Right atrium auricular region (tissue), 2 donors: Measurements from ENCODE around the gene VPS26B. TPM values are rescaled to one million over a fixed set of nuclear protein-coding genes. Genes with fewer than 3 reads are reported as not detected.

ENCODE experiments used
- DNase-seq: peaks from one replicate; pipeline ENCODE4 v3.0.0-alpha.2; 2019; ENCODE audit warnings: low spot score
- H3K27ac ChIP-seq, 2 donors: fragments of 200-600 bp; sonication (generic); 1 replicate in 1 of 2; 2 replicates in 1 of 2; pipeline ENCODE4 v1.5.1; 2016 to 2019
- H3K27me3 ChIP-seq, 2 donors: fragments of 200-600 bp; sonication (generic); one replicate each; pipeline versions ENCODE4 v1.5.1 to v1.6.0; 2017 to 2019
- H3K36me3 ChIP-seq: fragments of 200-600 bp; sonication (generic); one replicate; pipeline ENCODE4 v1.5.1; 2016
- H3K4me1 ChIP-seq, 2 donors: fragments of 200-600 bp; sonication (generic); one replicate each; pipeline versions ENCODE4 v1.5.1 to v1.6.0; 2017 to 2019
- H3K4me3 ChIP-seq, 2 donors: fragments of 200-600 bp; sonication (generic); 1 replicate in 1 of 2; 2 replicates in 1 of 2; pipeline ENCODE4 v1.5.1; 2017 to 2019; ENCODE audit warnings: mild to moderate bottlenecking in 1 of 2, moderate library complexity in 1 of 2
- H3K9me3 ChIP-seq, 2 donors: fragments of 200-600 bp; sonication (generic); one replicate each; pipeline ENCODE4 v1.5.1; 2019
- total RNA-seq, 2 donors: library from RNA; depleted of rRNA; stranded (reverse); fragments of >200 nt; gene quantifications; one replicate each; pipeline ENCODE4 v1.1.0, GENCODE V29; 2016
- TF ChIP-seq, protein P1 (sequence below), 2 donors: fragments of 200-600 bp; sonication (generic); IDR thresholded peaks; one replicate each; pipeline ENCODE4 v1.5.1; 2019; ENCODE audit warnings: antibody characterized with exemption in 2 of 2

The VPS26B gene
- total RNA-seq, 2 donors from 2014 or later: 24.9 to 25.1 TPM

DNA sequence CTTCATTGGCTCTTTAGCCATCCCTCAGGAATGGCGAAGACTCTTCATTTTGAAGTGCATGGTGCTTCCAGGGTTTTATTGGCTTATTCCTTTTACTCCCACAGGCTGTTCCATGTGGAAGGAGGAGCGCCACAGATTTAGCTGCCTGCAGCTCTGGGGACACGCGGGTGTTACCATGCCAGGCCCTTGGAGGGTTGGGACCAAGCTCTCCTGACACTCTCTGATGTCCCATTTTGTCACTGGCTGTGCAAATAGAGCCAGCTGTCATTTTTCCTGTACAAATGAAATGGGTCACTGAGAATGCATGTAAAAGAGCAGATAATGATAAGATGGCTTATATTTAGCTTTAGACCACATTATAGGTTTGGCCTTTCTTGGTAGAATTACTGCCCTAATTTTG lies 19.4 kb downstream of the VPS26B start:
- Histone ChIP-seq H3K36me3 (peaks cover 92% of the 10 kb centered on the region), H3K9me3 (no peaks in the 10 kb centered on the region), H3K27ac (no peak overlapping the region), H3K27me3 (no peaks in the 10 kb centered on the region), H3K4me3 (no peak overlapping the region), H3K4me1 (no peaks in the 10 kb centered on the region)
- TF ChIP-seq, protein P1, sequence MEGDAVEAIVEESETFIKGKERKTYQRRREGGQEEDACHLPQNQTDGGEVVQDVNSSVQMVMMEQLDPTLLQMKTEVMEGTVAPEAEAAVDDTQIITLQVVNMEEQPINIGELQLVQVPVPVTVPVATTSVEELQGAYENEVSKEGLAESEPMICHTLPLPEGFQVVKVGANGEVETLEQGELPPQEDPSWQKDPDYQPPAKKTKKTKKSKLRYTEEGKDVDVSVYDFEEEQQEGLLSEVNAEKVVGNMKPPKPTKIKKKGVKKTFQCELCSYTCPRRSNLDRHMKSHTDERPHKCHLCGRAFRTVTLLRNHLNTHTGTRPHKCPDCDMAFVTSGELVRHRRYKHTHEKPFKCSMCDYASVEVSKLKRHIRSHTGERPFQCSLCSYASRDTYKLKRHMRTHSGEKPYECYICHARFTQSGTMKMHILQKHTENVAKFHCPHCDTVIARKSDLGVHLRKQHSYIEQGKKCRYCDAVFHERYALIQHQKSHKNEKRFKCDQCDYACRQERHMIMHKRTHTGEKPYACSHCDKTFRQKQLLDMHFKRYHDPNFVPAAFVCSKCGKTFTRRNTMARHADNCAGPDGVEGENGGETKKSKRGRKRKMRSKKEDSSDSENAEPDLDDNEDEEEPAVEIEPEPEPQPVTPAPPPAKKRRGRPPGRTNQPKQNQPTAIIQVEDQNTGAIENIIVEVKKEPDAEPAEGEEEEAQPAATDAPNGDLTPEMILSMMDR (IDR thresholded peaks at IDR 0.05): no peak
- no peak for DNase-seq

DNA sequence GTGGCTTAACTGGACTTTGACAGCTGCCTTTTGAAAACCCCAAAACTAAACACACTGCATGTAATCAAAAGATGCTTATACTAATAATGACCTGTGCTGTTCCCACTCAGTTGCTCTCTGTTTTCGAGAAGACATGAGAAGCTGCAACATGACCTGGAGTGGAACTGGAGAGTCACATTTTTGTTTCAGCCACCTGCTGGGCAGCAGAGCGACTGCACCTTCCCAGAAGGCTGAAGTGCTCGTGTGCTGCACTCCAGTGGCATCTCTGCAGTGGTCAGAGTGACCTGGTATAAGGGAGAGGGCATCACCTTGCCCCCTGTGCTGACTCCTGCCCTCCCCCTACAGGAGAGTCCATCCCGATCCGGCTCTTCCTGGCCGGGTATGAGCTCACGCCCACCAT lies 20.1 kb downstream of the VPS26B start:
- peaks cover 95% of the 10 kb centered on the region for H3K36me3 ChIP-seq
- no peak for DNase-seq
- H3K9me3 ChIP-seq: no peaks in the 10 kb centered on the region
- TF ChIP-seq, protein P1 (IDR thresholded peaks at IDR 0.05): peak; percentile 17 to 50
- no peak overlapping the region for H3K27ac ChIP-seq
- no peaks in the 10 kb centered on the region for H3K27me3 ChIP-seq
- H3K4me3 ChIP-seq: no peak overlapping the region
- H3K4me1 ChIP-seq: no peaks in the 10 kb centered on the region

DNA sequence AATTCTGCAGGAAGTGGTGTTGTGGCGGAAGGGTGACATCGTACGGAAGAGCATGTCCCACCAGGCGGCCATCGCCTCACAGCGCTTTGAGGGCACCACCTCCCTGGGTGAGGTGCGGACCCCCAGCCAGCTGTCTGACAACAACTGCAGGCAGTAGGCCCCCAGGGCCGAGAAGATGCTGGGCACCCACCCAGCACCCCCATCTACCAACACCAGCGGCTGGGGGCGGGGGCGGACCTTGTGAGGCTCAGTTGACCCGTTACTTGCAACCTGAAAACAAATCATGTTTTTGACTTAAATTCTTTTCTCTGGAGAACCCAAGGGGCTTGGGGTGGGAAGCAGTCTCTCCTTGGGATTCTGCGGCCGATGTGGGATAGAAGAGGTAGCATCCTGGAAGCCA lies 21.0 kb downstream of the VPS26B start:
- TF ChIP-seq, protein P1 (IDR thresholded peaks at IDR 0.05): no peak

DNA sequence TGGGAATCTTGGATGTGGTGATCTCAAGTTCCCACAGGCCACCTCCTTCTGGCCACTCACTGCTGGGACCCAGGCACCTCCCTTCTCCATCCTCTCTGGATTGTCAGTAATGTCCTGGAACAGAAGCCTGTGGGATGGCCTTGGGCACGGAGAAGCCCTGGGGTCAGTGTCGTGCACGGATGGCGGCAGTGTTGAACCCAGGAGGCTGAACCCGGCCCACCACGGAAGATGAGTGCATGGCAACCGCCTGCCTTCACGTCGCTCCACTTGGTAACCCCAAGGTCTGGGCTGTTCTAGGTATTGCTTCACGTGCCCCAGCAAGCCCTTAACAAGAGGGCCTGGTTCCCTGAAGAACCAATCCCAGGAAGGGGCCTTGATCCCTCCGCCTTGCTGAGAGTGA lies 21.6 kb downstream of the VPS26B start:
- Histone ChIP-seq H3K27me3 (no peaks in the 10 kb centered on the region), H3K36me3 (peaks cover 96% of the 10 kb centered on the region), H3K27ac (no peak overlapping the region), H3K9me3 (no peaks in the 10 kb centered on the region), H3K4me1 (no peaks in the 10 kb centered on the region), H3K4me3 (no peak overlapping the region)
- TF ChIP-seq, protein P1 (IDR thresholded peaks at IDR 0.05): no peak
- no peak for DNase-seq

More for the DNA sequence above, 21.0 kb downstream of the VPS26B start:
- no peak overlapping the region for H3K4me3 ChIP-seq
- no peak for DNase-seq
- no peaks in the 10 kb centered on the region for H3K4me1 ChIP-seq
- peaks cover 96% of the 10 kb centered on the region for H3K36me3 ChIP-seq
- H3K9me3 ChIP-seq: no peaks in the 10 kb centered on the region
- H3K27ac ChIP-seq: no peak overlapping the region
- no peaks in the 10 kb centered on the region for H3K27me3 ChIP-seq

DNA sequence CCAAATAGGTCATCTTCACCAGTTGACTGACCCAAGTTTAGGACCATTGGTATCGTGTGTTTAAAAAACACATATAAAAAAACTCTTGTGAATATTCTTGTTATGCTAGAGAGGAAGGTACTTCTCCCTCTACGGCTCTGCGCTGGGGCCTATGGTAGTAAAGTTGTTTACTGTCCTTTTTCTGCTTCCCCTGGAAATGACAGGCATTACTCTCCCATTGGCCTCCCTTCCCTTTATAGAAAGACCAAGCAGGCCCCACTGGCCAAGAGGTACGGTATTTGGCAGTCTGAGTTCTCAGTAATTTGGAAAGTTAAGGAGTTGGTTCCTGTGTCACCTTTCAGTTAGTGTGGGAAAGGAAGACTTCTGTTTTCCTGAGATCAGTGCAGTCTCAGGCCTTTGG lies 22.2 kb downstream of the VPS26B start:
- Histone ChIP-seq H3K36me3 (peaks cover 94% of the 10 kb centered on the region), H3K4me1 (peaks cover 0 to 1% of the 10 kb centered on the region in 2 donors), H3K4me3 (no peak overlapping the region), H3K27me3 (no peaks in the 10 kb centered on the region), H3K9me3 (no peaks in the 10 kb centered on the region), H3K27ac (no peak overlapping the region)
- no peak for DNase-seq
- TF ChIP-seq, protein P1 (IDR thresholded peaks at IDR 0.05): no peak

DNA sequence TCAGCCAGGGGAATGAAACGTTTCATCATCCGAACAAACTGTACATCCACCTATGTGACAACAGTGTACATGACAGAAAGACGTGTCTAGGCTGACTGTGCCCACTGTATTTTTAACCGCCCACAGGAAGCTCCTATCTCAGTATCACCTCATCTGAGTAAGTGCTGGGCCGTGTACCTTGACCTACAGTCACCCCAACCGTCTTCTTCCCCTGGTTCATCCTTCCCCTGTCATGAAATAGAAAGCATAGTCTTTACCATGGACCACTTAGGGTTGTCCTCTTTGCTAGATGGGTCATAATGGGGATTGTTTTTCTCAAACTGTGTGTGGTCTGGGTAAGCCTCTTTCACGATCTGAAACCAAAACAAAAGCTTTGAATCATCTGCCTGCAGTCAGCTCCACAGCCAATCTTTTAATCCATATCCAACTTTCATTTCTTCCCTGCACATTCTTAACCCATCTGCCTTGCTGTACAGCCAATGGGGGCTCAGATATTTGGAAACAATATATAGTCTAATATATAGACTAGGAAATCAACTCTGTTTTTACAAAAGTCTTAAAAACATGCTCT lies 24.5 kb downstream of the VPS26B start:
- Histone ChIP-seq H3K9me3 (no peaks in the 10 kb centered on the region), H3K27me3 (no peaks in the 10 kb centered on the region), H3K27ac (no peak overlapping the region), H3K36me3 (peaks cover 72% of the 10 kb centered on the region), H3K4me1 (peaks cover 0 to 14% of the 10 kb centered on the region in 2 donors), H3K4me3 (no peak overlapping the region)
- TF ChIP-seq, protein P1 (IDR thresholded peaks at IDR 0.05): no peak
- no peak for DNase-seq
